Activated T-cell treated with anti-CD3 and anti-CD28 coated beads, Interleukin-2, amount 50 U/mL, for 48 hours (primary cell): ENCODE results near the gene RNF20.
"Not testable (repeated sequence)": the region's sequence is repeated elsewhere in the genome, so short reads cannot be mapped to it uniquely, and the experiment has no call there.

Experiments
- DNase-seq, 2 experiments: peaks; one replicate each; pipeline ENCODE4 v3.0.0-alpha.2; 2020

The RNF20 gene, protein sequence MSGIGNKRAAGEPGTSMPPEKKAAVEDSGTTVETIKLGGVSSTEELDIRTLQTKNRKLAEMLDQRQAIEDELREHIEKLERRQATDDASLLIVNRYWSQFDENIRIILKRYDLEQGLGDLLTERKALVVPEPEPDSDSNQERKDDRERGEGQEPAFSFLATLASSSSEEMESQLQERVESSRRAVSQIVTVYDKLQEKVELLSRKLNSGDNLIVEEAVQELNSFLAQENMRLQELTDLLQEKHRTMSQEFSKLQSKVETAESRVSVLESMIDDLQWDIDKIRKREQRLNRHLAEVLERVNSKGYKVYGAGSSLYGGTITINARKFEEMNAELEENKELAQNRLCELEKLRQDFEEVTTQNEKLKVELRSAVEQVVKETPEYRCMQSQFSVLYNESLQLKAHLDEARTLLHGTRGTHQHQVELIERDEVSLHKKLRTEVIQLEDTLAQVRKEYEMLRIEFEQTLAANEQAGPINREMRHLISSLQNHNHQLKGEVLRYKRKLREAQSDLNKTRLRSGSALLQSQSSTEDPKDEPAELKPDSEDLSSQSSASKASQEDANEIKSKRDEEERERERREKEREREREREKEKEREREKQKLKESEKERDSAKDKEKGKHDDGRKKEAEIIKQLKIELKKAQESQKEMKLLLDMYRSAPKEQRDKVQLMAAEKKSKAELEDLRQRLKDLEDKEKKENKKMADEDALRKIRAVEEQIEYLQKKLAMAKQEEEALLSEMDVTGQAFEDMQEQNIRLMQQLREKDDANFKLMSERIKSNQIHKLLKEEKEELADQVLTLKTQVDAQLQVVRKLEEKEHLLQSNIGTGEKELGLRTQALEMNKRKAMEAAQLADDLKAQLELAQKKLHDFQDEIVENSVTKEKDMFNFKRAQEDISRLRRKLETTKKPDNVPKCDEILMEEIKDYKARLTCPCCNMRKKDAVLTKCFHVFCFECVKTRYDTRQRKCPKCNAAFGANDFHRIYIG

DNA sequence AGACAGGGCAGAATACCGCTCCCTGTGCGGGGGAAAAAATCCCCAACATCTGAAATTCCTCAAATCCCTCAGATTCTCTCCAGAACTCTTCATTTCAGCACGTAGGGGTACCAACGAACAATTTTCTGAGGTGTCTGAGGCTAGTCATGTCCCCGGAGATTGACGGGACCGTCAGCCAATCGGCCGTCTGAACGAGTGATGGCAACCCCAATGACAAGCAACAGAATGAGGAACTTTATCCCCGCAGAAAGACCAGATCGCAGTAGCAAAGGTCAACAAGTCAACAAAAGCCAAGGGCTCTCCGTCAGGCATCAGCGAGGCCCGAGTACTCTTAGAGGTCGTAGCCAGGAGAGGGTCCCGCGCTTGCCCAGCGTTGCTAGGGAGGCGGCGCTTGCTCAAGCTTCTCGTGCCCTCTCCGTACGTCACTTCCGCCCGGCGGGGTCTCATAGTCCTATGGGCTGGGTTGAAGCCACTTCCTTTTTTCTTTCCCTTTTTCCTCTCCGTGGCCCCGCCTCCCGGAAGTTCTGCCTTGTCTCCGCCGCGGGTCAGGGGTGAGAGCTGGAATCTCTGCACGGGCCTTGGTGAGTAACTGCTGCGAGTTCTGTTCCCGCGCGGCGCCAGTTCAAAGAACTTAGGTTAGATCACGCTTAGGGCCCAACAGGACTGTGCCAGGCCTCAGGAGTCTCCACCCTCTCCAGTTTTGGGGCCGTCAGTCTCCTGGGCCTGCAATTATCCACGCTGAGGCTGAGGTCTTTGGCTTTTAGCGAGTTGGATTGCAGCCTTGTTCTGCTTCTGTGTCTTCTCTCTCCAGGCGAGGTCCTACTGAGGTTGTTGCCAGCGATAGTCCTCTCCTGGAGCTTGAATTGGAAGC, at the start of gene RNF20:
RNF20 (plus strand) TSS at position 520 of the 871 bp plus-strand sequence. CDS start 1,571 bp downstream, outside the sequence.
- peak; percentile 99 to 100 for DNase-seq

DNA sequence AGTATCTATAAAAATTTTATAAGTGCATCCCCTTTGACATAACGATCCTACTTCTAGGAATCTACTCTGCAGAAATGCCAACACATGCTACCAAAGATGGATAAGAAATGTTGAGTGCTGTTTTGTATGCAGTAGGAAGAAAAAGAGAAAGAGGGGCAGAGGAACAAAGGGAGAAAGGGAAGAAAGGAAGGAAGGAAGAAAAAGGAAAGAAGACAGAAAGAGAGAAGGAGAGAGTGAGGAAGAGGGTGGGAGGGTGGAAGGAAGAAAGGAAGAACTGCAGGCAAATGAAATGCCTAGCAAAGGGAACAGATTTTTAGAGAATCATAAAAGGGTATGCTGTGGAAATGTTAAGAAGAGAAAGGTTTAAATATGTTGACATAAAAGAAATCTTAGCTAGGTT, 49.6 kb upstream of the RNF20 start:
- DNase-seq: no peak

DNA sequence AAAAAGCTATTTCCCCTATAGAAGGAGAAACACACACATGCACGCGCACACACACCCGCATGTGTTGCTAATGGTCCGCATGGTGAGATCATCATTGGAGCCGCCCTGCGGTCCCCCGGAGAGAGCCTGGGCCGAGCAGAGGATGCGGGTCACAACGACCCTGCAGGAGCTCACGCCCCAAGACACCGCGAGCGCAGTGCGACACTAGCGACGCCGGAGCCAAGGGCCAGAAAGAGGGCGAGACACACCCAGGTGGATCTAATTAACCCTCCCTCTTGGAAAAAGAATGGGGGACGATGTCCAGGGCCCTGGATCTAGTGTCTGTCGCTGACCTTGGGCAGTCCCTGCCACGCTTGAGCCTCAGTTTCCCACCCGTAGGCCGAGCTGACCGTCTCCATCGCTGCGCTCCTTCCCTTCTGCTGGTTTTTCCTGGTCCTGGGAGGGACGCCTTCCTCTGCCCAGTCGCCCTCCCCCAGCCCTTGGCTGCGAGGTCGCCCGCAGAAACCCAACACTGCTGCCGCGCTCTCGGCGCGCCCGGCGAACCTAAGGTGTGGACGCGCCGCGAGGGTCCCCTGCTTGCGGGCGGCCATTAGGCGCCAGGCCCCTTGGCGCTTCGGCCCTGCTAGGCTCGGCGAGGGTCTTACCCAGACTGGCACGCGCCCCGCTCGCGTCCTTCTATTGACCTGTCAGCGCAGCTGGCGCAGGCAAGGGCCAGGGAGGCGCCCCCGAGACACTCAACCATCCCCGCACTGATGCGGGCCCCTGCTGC, 47.5 kb upstream of the RNF20 start:
- no peak for DNase-seq

DNA sequence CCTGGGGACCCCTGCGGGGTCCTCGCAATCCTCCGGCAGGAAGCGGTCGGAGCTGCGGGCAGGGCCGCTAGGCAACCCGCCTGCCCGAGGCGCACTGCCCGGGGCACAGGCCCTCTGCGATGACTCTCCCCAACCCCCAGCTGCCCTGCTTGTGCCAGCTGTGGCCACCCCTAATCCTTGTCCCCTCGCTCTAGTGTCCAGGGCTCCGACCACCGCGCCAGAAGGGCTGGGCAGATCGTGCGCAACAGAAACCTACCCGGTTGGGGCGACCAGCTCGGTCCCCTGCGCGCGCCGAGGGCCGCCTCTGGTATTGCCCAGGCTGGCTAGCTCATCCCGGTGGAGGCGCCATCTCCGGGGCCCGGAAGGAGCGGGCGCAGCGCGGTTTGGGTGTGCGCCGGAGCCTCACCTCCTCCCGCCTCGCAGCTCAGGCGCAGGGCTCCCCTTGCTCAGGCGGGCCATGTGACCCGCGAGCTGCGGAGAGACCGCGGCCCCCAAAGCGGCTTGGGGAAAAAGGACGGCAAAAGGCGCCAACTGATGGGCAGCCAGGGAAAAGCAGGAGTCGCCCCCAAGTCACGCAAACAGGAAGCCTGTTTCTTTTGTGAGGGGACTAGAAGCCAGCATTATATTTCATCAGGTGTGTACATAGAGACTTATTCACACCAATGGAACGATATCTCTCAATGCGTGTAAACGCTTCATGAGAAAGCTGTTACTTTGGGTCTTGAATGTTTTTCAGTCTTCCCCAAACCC, 46.8 kb upstream of the RNF20 start:
- DNase-seq: peak; percentile 33 to 52

DNA sequence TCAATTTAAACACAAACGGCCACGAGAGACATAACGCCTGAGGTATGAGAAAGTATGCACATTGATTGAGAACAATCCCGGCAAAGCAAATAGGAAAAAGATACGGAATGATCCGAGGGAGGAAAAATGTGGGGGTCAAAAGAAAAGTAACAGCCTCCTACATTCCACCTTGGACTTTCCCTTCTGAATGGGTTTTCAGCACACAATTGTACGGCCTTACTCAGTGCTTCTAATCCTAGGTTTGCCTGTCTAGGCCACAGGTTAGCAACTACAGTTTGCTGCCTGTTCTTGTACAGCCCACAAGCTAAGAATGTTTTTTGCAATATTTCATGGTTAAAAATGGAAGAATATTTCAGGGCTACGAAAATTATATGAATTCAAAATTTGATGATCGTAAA, 46.2 kb upstream of the RNF20 start:
- no peak for DNase-seq

DNA sequence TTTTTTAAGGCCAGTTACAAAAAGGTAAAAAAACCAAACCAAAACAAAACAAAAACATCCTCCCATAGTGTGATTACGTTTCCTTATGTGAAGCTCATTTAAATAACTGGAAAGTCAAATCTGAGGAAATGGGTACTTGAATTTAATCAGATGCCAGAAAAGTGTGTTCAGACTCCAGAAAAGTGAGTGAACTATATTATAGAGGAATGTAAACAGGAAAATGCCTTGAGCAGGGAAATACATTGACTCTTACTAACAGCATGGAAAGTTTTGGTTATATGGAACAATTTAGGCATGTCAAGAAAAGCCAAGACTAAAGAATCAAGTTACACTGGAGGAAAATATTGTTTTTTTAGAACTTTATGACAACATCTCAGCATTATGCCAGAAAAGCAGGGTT, 37.8 kb upstream of the RNF20 start:
- DNase-seq: no peak

DNA sequence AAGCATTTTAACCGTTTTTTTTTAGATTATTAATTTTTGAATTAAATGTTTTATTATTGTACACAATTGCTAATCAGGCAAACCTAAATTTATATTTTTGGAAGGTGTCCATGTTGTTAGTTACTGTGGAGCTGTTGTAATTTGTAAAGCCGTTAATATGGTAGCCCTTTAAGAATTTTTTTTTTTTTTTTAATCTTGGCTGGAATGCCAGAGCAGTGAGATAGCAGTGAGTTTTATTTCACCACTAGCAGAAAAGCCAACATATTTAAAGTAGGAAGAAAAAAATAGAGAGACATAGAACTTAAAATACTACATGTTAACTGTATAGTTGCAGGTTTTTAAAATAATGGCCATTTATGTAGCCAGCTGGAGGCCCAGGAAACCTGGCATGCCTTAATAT, 35.3 kb upstream of the RNF20 start:
- DNase-seq: no peak

DNA sequence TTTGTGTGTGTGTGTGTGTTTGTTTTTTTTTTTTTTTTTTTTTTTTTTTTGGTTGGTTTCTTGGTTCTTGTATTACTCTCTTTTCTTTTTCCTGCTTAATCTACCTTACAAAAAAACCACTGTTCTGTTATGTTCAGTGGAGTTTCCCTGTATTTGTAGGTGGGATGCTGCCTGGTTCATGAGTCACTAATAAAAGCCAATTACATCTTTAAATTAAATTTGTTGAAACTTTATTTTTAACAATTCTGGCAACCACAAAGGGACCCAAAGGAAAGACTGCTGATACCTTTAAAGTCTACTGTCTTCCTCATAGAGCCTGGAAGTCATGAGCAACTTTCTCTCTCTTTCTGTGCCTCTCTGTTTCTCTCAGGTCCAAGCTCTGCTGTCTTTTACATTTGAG, 29.5 kb upstream of the RNF20 start:
- DNase-seq: no peak

DNA sequence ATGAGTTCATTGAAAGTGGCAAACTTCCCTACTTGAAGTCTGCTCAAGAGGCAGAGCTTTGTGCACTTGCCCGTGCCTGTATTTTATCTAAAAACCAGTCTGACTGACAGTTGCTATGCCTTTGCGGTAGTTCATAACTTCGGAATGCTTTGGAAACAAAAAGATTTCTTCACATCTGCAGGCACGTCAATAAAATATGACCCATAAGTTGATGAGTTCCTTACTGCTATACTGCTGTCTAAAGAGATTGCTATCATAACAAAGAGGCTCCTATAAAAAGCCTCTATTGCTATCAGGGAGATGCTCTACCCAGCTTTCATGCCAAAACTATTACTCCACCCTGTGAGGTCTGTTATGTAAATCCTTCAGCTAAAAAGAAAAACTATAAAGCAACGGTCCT, 25.4 kb upstream of the RNF20 start:
- no peak for DNase-seq

DNA sequence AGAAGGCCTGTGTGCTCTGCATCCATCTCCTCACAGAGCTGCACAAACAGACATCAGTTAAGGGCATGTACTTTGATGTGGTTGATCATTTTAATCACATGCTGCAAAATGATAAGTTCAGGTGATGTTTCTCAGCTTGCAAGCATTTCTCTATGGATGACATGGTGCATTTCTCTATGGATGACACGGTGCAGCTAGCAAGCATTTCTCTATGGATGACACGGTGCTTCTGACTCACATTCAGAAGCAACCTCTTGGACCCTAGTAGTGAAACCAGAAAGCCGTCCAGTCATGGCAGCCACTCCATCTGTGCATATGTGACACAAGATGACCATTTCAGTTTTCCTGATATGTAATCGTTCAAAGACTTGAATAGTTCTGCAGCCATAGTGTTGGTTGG, 24.1 kb upstream of the RNF20 start:
- DNase-seq: no peak

DNA sequence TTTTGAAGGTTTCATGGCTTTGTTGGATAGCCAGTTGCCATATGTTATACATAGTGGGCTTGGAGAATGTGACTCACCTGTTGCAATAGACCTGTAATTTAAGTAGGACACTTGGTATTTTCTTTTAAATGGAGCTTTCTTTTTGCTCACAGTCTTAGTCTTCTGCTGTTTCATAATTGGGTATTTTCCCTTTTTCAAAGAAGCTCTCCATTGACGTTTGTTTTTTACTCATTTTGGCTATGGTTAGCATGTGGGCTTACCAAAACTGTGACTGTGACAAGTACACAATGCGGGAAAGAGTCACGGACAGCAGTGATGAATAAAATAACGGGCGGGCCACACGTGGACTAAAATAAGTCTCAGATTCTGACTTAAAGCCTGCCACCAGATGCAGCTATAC, 23.2 kb upstream of the RNF20 start:
- DNase-seq: no peak

DNA sequence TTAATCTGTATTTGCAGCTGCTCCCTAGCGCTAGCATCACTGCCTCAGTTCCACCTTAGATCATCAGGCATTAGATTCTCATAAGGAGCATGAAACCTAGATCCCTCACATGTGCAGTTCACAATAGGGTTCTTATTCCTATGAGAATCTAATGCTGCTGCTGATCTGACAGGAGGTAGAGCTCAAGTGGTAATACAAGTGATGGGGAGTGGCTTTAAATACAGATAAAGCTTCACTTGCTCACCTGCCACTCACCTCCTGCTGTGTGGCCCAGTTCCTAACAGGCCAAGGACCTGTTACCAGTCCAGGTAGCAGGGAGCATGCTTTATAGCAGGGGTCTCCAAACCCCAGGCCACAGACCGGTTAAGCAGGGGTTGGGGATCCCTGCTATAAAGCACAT, 22.6 kb upstream of the RNF20 start:
- no peak for DNase-seq

DNA sequence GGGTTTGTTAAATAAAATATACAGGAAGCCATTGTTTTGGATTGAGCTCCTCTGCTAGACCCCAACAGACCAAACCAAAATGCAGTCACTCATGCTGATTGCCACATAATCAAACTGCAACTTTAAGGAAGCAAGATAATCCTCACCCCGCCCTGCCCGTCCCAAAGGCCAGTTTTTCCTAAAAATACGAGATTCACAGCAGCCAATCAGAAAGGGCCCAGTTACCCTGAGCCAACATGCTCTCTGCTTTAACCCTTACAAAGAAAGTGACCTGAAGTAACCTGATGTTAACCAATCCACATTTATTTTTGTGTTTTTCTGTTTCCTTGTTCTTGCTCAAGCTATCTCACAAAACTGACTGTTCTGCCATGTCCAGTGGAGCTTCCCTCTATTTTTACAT, 21.5 kb upstream of the RNF20 start:
- no peak for DNase-seq

DNA sequence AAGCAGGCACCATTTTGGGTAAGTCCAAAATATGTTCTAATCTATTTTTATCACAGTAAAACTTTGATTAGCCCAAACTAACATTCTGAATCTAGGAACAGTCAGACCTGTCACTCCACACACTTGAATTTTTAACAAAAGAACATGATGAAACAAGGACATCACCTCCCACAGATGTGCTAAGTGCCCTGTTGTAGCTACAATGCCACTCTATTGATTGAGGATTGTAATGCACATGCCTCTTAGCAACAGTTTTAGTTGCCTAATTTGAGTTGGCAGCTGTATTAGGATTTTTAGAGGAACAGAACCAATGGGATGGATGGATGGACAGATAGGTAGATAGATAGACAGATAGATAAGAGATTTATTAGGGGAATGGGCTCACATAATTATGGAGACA, 20.3 kb upstream of the RNF20 start:
- no peak for DNase-seq

DNA sequence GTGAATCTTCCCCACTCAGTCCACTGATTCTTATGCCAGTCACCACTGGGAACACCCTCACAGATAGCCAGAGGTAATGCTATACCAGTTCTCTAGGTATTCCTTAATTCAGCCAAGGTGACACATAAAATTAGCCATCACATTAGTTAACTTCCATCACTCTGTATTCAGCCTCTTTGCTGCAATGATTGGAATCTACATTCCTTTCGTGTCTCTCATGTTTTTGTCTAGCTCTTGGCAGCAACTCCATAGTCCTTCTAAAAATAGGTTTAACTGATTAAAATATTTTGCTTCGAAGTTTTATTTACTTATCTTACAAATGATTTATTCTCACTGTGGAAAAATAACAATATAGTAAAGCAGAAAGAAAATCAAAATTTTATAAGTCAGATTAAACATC, 19.6 kb upstream of the RNF20 start:
- DNase-seq: no peak

DNA sequence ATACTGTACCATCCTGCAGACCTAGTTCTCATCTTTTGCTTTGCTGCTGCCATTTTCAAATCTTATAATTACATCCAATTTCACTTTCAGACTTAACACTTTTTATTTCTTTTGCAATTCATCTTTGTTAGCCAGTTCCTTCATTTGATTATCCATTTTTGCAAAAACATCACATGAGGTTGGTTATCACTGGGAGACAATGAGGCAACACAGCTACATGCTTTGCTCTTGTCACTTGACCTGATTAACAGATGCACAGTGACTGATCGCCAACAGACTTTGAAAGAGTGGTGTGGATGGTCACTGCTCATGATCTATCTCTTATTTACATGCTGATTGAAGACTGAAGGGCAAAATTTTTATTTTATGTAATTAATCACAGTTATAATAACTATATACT, 17.0 kb upstream of the RNF20 start:
- DNase-seq: no peak

DNA sequence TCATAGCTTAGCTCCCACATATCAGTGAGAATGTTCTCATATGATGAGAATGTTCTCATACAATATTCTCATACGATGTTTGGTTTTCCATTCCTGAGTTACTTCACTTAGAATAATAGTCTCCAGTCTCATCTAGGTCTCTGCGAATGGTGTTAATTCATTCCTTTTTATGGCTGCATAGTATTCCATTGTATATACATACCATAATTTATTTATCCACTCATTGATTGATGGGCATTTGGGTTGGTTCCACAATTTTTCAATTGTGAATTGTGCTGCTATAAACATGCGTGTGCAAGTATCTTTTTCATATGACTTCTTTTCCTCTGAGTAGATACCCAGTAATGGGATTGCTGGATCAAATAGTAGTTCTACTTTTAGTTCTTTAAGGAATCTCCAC, 15.2 kb upstream of the RNF20 start:
- DNase-seq: not testable (repeated sequence)

DNA sequence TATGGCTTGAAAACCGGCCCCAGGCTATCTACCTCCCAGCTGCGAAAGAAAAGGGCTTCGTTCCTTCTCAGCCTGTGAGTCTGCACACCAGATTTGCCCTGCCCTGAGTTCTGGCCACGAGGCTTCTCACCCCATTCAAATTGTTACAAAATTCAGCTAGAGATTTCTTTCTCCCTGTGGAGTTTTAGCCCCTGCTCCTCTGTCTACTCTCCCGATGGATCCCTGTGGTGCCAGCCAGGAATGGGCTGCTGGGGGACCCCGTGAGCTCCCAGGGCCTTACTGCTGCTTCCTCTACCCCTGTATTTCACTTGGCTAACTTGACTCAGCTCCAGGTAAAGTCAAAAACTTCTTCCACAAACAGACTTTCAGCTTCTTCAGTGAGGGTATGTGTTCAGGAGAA, 9.3 kb upstream of the RNF20 start:
- DNase-seq: no peak

DNA sequence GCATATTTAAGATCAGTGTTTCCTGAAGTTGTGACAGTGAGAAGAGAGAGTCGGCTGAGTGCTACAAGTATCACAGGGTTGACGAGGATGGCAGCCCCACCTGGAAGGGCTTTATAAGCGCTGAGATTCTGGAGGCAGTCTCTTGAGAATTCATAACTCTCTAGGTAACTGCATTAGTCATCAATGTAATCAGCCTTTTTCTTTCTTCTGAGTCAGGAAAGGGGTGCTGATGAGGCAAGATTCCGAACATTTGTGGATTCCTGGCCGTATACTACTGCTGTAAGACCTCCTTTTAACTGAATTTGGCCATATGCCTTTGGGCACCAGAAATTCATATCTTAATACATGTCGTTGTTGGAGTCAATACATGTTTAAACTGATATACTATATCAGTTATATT, 6.6 kb upstream of the RNF20 start:
- no peak for DNase-seq

DNA sequence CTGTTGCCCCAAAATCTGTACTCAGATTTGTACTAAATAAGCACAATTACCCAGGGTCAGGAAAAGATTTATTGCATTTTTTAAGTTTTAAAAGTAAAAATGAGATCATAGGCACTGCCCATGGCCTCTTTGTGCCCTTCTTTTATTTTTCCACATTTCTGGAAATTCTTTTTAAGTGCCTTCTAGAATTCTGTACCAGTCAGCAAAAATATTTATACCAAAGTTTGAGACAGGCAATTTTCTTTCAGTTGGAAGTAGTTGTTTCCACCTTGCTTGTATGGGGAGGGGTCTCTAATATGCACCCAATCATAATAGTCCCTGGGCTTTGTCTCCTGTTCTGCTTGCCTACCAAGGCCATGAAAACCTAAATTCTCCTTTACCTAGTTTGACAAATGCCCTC, 5.6 kb upstream of the RNF20 start:
- DNase-seq: no peak

DNA sequence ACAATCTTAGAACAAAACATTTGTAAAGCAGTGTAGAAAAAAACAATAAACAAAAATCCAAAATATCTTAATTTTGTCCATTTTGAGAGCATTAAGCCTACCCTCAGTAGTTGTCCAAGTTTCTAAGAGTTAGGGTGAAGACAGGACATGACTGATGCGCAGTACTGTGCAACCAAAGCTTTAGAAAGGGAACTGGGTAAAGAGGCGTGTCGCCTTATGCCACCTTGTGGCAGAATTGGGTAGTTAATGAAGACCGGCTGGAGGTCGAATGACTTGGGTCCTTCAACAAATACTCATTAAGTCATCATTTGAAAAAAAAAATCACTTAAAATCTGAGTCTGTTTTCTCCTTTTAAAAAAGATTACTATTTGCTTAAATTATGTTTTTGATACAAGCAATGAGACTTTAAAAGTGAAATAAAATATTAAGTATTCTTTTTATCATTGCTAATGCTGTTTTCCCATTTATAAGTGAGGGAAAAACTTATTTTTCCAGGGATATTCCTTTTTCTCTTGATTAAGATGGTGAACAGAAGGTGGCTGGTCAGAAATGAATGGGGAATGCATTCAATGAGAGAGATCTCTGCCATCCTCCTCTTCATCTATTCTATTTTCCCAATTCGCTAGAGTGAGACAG, 3.5 kb upstream of the RNF20 start:
- peak; percentile 73 to 80 for DNase-seq
